H1 (cell line): Measurements from ENCODE around the gene TFRC. TPM values are rescaled to one million over a fixed set of nuclear protein-coding genes. Genes with fewer than 3 reads are reported as not detected.

Source experiments
- CTCF ChIA-PET: fragments of 300-600 bp; sonication (Branson Sonifier 250); formaldehyde crosslinking; loops from one replicate; lab custom pipeline; 2021; ENCODE audit not compliant: partially characterized antibody; lab: Charles Lee
- POLR2A ChIA-PET: fragments of 300-600 bp; sonication (Branson Sonifier 250); formaldehyde crosslinking; loops from one replicate; lab custom pipeline; 2021; ENCODE audit warnings: inconsistent platforms; ENCODE audit not compliant: partially characterized antibody; lab: Charles Lee
- DNase-seq, 2 experiments: peaks; one replicate each; pipeline versions ENCODE4 v3.0.0 to v3.0.0-alpha.2; 2010 to 2022; ENCODE audit warnings: low spot score in 2 of 2, low read depth in 1 of 2, mixed read lengths in 1 of 2
- FAIRE-seq: peaks from 2 replicates; lab custom pipeline; 2011; peaks lifted over from hg19 to GRCh38; lab: Jason Lieb, UNC
- H2AFZ ChIP-seq: 2 replicates; pipeline ENCODE4 v1.8.1; 2012; ENCODE audit warnings: low read length, inconsistent platforms
- H2AK5ac ChIP-seq: 2 replicates; pipeline ENCODE4 v1.6.1; 2013; ENCODE audit warnings: low read depth, low read length
- H2BK120ac ChIP-seq: replicated peaks from 2 replicates; pipeline ENCODE3; 2013; ENCODE audit warnings: low read depth, low read length, inconsistent platforms
- H2BK12ac ChIP-seq: 2 replicates; pipeline ENCODE4 v1.6.1; 2013; ENCODE audit warnings: low read depth, low read length
- H2BK15ac ChIP-seq: 2 replicates; pipeline ENCODE4 v1.6.1; 2013; ENCODE audit warnings: low read length
- H2BK20ac ChIP-seq: 2 replicates; pipeline ENCODE4 v1.6.1; 2013; ENCODE audit warnings: low read length
- H2BK5ac ChIP-seq: 2 replicates; pipeline ENCODE4 v1.6.1; 2013; ENCODE audit warnings: low read depth, low read length
- H3K14ac ChIP-seq: 2 replicates; pipeline ENCODE4 v1.6.1; 2013; ENCODE audit warnings: inconsistent platforms; ENCODE audit not compliant: insufficient read length
- H3K18ac ChIP-seq: 2 replicates; pipeline ENCODE4 v1.6.1; 2013; ENCODE audit warnings: low read length; ENCODE audit errors: extremely low read depth
- H3K23ac ChIP-seq: 2 replicates; pipeline ENCODE4 v1.6.1; 2013; ENCODE audit warnings: inconsistent platforms; ENCODE audit not compliant: insufficient read length
- H3K23me2 ChIP-seq: 2 replicates; pipeline ENCODE4 v1.6.1; 2013; ENCODE audit warnings: low read depth, low read length
- H3K27ac ChIP-seq: 2 replicates; pipeline ENCODE4 v1.6.1; 2011; ENCODE audit warnings: low read depth, low read length, inconsistent platforms
- H3K27me3 ChIP-seq, 4 experiments: replicated peaks in 1 of 4; 1 replicate in 1 of 4; 2 replicates in 3 of 4; pipeline versions ENCODE4 v1.6.1 to v1.8.1; 2011 to 2013; ENCODE audit warnings: low read length in 3 of 4, mild to moderate bottlenecking in 3 of 4, inconsistent platforms in 2 of 4, mixed read lengths in 2 of 4, moderate library complexity in 1 of 4; ENCODE audit not compliant: control insufficient read depth in 3 of 4, insufficient read depth in 3 of 4; ENCODE audit errors: extremely low read depth in 1 of 4
- H3K36me3 ChIP-seq, 4 experiments: 2 replicates each; pipeline versions ENCODE4 v1.6.1 to v1.8.1; 2011 to 2013; ENCODE audit warnings: mild to moderate bottlenecking in 4 of 4, low read length in 3 of 4, moderate library complexity in 2 of 4, control low read depth in 1 of 4, inconsistent platforms in 1 of 4; ENCODE audit not compliant: insufficient read depth in 4 of 4, control insufficient read depth in 2 of 4
- H3K4ac ChIP-seq: replicated peaks from 2 replicates; pipeline ENCODE3; 2013; ENCODE audit warnings: low read length, low read depth, mixed read lengths, inconsistent platforms; ENCODE audit not compliant: insufficient read length
- H3K4me1 ChIP-seq, 4 experiments: replicated peaks in 1 of 4; 1 replicate in 1 of 4; 2 replicates in 3 of 4; pipeline versions ENCODE4 v1.6.1 to v1.8.1; 2011 to 2013; ENCODE audit warnings: low read length in 3 of 4, inconsistent platforms in 2 of 4, mixed read lengths in 1 of 4; ENCODE audit not compliant: insufficient read depth in 4 of 4, control insufficient read depth in 3 of 4
- H3K4me2 ChIP-seq, 2 experiments: 2 replicates each; pipeline versions ENCODE4 v1.6.1 to v1.8.1; 2011 to 2013; ENCODE audit warnings: low read depth in 2 of 2, low read length in 2 of 2, control low read depth in 1 of 2, inconsistent platforms in 1 of 2, mild to moderate bottlenecking in 1 of 2; ENCODE audit not compliant: insufficient read depth in 1 of 2
- H3K4me3 ChIP-seq, 4 experiments: fragments of 200-600, 300-600 bp in 1 of 4; sonication (generic), shearing (Covaris generic), sonication (Bioruptor Twin) in 1 of 4; 2 replicates each; pipeline versions ENCODE4 v1.5.1 to v1.8.1; 2011 to 2016; ENCODE audit warnings: low read length in 4 of 4, low read depth in 3 of 4, control low read depth in 2 of 4, inconsistent platforms in 2 of 4, mild to moderate bottlenecking in 2 of 4, mixed read lengths in 1 of 4, moderate library complexity in 1 of 4; ENCODE audit not compliant: insufficient read depth in 2 of 4; ENCODE audit errors: extremely low read depth in 1 of 4
- H3K56ac ChIP-seq: replicated peaks from 2 replicates; pipeline ENCODE3; 2013; ENCODE audit warnings: low read depth, mild to moderate bottlenecking, mixed read lengths, low read length, inconsistent platforms; ENCODE audit not compliant: insufficient read length
- H3K79me1 ChIP-seq: 2 replicates; pipeline ENCODE4 v1.6.1; 2013; ENCODE audit warnings: low read depth, low read length, control low read depth
- H3K79me2 ChIP-seq, 2 experiments: 2 replicates each; pipeline versions ENCODE4 v1.6.1 to v1.8.1; 2012 to 2013; ENCODE audit warnings: low read length in 2 of 2, mild to moderate bottlenecking in 2 of 2, inconsistent platforms in 1 of 2; ENCODE audit not compliant: insufficient read depth in 2 of 2, control insufficient read depth in 1 of 2
- H3K9ac ChIP-seq, 4 experiments: replicated peaks in 1 of 4; 1 replicate in 1 of 4; 2 replicates in 3 of 4; pipeline versions ENCODE4 v1.6.1 to v1.8.1; 2011 to 2013; ENCODE audit warnings: low read depth in 3 of 4, low read length in 3 of 4, control low read depth in 2 of 4, mild to moderate bottlenecking in 2 of 4, moderate library complexity in 2 of 4, inconsistent platforms in 1 of 4; ENCODE audit errors: extremely low read depth in 1 of 4
- H3K9me3 ChIP-seq, 2 experiments: 2 replicates each; pipeline versions ENCODE4 v1.6.1 to v1.8.1; 2012 to 2013; ENCODE audit warnings: mild to moderate bottlenecking in 2 of 2, moderate library complexity in 2 of 2, control low read depth in 1 of 2, inconsistent platforms in 1 of 2, low read depth in 1 of 2, low read length in 1 of 2, mixed read lengths in 1 of 2; ENCODE audit not compliant: insufficient read depth in 2 of 2
- H4K20me1 ChIP-seq, 2 experiments: replicated peaks in 1 of 2; 2 replicates each; pipeline versions ENCODE3 to v1.8.1; 2011 to 2013; ENCODE audit warnings: inconsistent platforms in 2 of 2, low read length in 2 of 2, mild to moderate bottlenecking in 1 of 2; ENCODE audit not compliant: insufficient read depth in 2 of 2, control insufficient read depth in 1 of 2
- H4K5ac ChIP-seq: 2 replicates; pipeline ENCODE4 v1.6.1; 2013; ENCODE audit warnings: low read length, low read depth, mixed read lengths, inconsistent platforms; ENCODE audit not compliant: insufficient read length
- H4K8ac ChIP-seq: 2 replicates; pipeline ENCODE4 v1.8.0; 2013; ENCODE audit warnings: mild to moderate bottlenecking, moderate library complexity, low read length, inconsistent platforms; ENCODE audit not compliant: insufficient read depth; ENCODE audit errors: extremely low read depth
- H4K91ac ChIP-seq: replicated peaks from 2 replicates; pipeline ENCODE3; 2013; ENCODE audit warnings: low read length, mixed read lengths, inconsistent platforms; ENCODE audit not compliant: insufficient read length
- BCL11A ChIP-seq, 2 experiments: IDR thresholded peaks; one replicate each; pipeline ENCODE4 v1.6.1; 2011; ENCODE audit warnings: low read depth in 2 of 2, low read length in 2 of 2, mild to moderate bottlenecking in 2 of 2
- CHD1 ChIP-seq: IDR thresholded peaks from 2 replicates; pipeline ENCODE4 v1.6.1; 2012; ENCODE audit warnings: low read depth, low read length, improper control_type of control experiment
- HDAC2 ChIP-seq, 2 experiments: fragments of 300-600 bp in 1 of 2; sonication (generic) in 1 of 2; IDR thresholded peaks; 2 replicates each; pipeline ENCODE4 v1.6.1; 2011 to 2012; ENCODE audit warnings: low read depth in 2 of 2, low read length in 2 of 2, mild to moderate bottlenecking in 2 of 2, moderate library complexity in 2 of 2, borderline replicate concordance in 1 of 2, inconsistent platforms in 1 of 2
- JUN ChIP-seq: IDR thresholded peaks from 2 replicates; pipeline ENCODE4 v1.6.1; 2011; ENCODE audit warnings: low read depth, mild to moderate bottlenecking, improper control_type of control experiment, low read length
- POU5F1 ChIP-seq: IDR thresholded peaks from 2 replicates; pipeline ENCODE4 v1.6.1; 2011; ENCODE audit warnings: low read depth, mild to moderate bottlenecking, low read length, moderate library complexity
- SUZ12 ChIP-seq: fragments of 200-600 bp; sonication (generic); IDR thresholded peaks from 2 replicates; pipeline ENCODE4 v1.6.1; 2012; ENCODE audit warnings: mild to moderate bottlenecking, inconsistent platforms, low read length, moderate library complexity, mixed read lengths
- TAF7 ChIP-seq: optimal IDR thresholded peaks from 2 replicates; pipeline ENCODE3; 2011; ENCODE audit warnings: low read depth, mild to moderate bottlenecking, inconsistent platforms, low read length, moderate library complexity, borderline replicate concordance
- TEAD4 ChIP-seq: IDR thresholded peaks from 2 replicates; pipeline ENCODE4 v1.6.1; 2012; ENCODE audit warnings: low read depth, low read length, inconsistent platforms, mixed read lengths
- ZNF274 ChIP-seq: IDR thresholded peaks from 2 replicates; pipeline ENCODE4 v1.7.0; 2012; ENCODE audit warnings: low read length, borderline replicate concordance; ENCODE audit errors: extremely low read depth
- WGBS, 2 experiments: shearing (Covaris generic) in 1 of 2; methylation state at CpG; one replicate each; pipeline versions ENCODE4 v1.1.6 to v1.1.7; 2013 to 2015; ENCODE audit warnings: low lambda C conversion rate in 2 of 2, mixed read lengths in 2 of 2, inconsistent platforms in 1 of 2, low coverage in 1 of 2, missing lambda C conversion rate in 1 of 2; ENCODE audit not compliant: insufficient replicate concordance in 2 of 2, insufficient coverage in 1 of 2, insufficient read length in 1 of 2; ENCODE audit errors: extremely low coverage in 1 of 2, missing lambda C conversion rate in 1 of 2; 5-methylcytosine and 5-hydroxymethylcytosine counted together
- polyA plus RNA-seq, 7 experiments: library from polyadenylated mRNA; depleted of rRNA in 3 of 7; stranded (reverse) in 5 of 7; unstranded in 2 of 7; fragments of >200 nt in 5 of 7; fragments of 200-250 nt in 2 of 7; gene quantifications; 1 replicate in 5 of 7; 2 replicates in 1 of 7; 4 replicates in 1 of 7; pipeline versions ENCODE4 v1.2.1 to v1.2.3, GENCODE V29; 2011 to 2013; ENCODE audit warnings: missing spikeins in 2 of 7, mixed read lengths in 2 of 7
- total RNA-seq: library from RNA; stranded (reverse); fragmentation: NEBNext Ultra II Directional; extraction: Animal tissue kit (Norgen Biotek cat#: 25700); gene quantifications from 2 replicates; pipeline ENCODE4 v1.2.1, GENCODE V29; 2021
- TF ChIP-seq, protein P1 (sequence below): IDR thresholded peaks from 2 replicates; pipeline ENCODE4 v1.6.1; 2011; ENCODE audit warnings: low read length, improper control_type of control experiment
- TF ChIP-seq, protein P2 (sequence below): IDR thresholded peaks from 2 replicates; pipeline ENCODE4 v1.6.1; 2012; ENCODE audit warnings: low read length, inconsistent platforms

Gene TFRC
- total and polyA plus RNA-seq, 2 of the 8 experiments (the other 6 are each of a cell fraction or from before 2014, with no cell fraction given), result 67.3 to 161 TPM

DNA sequence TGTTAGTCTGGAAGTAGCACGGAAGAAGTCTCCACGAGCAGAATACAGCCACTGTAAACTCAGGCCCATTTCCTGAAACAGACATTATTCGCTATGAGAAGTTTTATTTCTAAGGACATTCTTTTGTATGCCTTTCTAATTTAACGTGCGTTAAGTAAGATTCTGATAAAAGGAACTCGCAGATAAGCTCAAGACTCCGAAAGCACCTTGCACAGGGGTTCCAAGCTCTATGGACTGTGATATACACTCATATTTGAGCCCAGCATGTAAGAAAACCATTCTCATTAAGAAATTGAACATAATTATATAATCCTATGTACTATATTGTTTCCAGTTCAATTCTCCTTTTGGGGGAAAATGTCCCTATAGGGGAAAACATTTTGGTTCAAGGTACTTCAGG lies 28.4 kb downstream of the TFRC start:
- Histone ChIP-seq H3K4ac (no peak overlapping the region), H3K23ac (no peak overlapping the region), H2BK15ac (no peak overlapping the region), H4K91ac (no peak overlapping the region), H2BK5ac (no peak overlapping the region), H3K79me2 (no peaks in the 10 kb centered on the region; a peak in 1 of 4 replicates), H3K27ac (no peak overlapping the region), H2BK20ac (no peak overlapping the region), H3K18ac (no peak overlapping the region), H2AFZ (no peak overlapping the region), H4K20me1 (peaks cover 0 to 4% of the 10 kb centered on the region in 2 experiments), H3K14ac (no peak overlapping the region), H2BK12ac (no peak overlapping the region), H3K9ac (no peak overlapping the region), H4K8ac (no peak overlapping the region), H3K4me1 (peaks cover 0 to 6% (median 4%) of the 10 kb centered on the region in 4 experiments; a peak in 5 of 7 replicates), H3K9me3 (no peaks in the 10 kb centered on the region), H3K36me3 (peaks cover 40 to 91% (median 69%) of the 10 kb centered on the region in 4 experiments), H3K79me1 (no peaks in the 10 kb centered on the region), H3K4me2 (no peak overlapping the region), H2BK120ac (no peak overlapping the region), H3K4me3 (no peak overlapping the region), H2AK5ac (no peak overlapping the region), H3K27me3 (no peaks in the 10 kb centered on the region), H3K56ac (no peak overlapping the region), H3K23me2 (no peaks in the 10 kb centered on the region), H4K5ac (no peak overlapping the region)
- 83% methylated on average over 7 of the region's 7 CpGs; no CpG with 5 or more reads in 1 of the 2 experiments for WGBS, 2 experiments
- CTCF ChIA-PET, result interaction anchor here (0.8 kb wide), 1 partner anchor 11 kb away, joined by 4 read pairs; no protein-coding TSS in a partner anchor
- DNase-seq, result no peak
- no peak for FAIRE-seq
- POLR2A ChIA-PET, result no interaction called here
- TF ChIP-seq POU5F1 (no peak), SUZ12 (no peak), CHD1 (no peak), TEAD4 (no peak), ZNF274 (no peak), HDAC2 (IDR thresholded peaks at IDR 0.05; ENCODE audit: borderline replicate concordance in 1 of 2, low read depth in 2 of 2, low read length in 2 of 2) (no peak), BCL11A (IDR thresholded peaks at IDR 0.05; ENCODE audit: low read depth in 2 of 2, low read length in 2 of 2) (no peak), JUN (no peak), TAF7 (no peak)
- TF ChIP-seq, protein P1, sequence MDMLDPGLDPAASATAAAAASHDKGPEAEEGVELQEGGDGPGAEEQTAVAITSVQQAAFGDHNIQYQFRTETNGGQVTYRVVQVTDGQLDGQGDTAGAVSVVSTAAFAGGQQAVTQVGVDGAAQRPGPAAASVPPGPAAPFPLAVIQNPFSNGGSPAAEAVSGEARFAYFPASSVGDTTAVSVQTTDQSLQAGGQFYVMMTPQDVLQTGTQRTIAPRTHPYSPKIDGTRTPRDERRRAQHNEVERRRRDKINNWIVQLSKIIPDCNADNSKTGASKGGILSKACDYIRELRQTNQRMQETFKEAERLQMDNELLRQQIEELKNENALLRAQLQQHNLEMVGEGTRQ, result no peak
- TF ChIP-seq, protein P2, sequence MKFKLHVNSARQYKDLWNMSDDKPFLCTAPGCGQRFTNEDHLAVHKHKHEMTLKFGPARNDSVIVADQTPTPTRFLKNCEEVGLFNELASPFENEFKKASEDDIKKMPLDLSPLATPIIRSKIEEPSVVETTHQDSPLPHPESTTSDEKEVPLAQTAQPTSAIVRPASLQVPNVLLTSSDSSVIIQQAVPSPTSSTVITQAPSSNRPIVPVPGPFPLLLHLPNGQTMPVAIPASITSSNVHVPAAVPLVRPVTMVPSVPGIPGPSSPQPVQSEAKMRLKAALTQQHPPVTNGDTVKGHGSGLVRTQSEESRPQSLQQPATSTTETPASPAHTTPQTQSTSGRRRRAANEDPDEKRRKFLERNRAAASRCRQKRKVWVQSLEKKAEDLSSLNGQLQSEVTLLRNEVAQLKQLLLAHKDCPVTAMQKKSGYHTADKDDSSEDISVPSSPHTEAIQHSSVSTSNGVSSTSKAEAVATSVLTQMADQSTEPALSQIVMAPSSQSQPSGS, result no peak
